Measurements from ENCODE around the gene ACY1.

Gene ACY1

DNA sequence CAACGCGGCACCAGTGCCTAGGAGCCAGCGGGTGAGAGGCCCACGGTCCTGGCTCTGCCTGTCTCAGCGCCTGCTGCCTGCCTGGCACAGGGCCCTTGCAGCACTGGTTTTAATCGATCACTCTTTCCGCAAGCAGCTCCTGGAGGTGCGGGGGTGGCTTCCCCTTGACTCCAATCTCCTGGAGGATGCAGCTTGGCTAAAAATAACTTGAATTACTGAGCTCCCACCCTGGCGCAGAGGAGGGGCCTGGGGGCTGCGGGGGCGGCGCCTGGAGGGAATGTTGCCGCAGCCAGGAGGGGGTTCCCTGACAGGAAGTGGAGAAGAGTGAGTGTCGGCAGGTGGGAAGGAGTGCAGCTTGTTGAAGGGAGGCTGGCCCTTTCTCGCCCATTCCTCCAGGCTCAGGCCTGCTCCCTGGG is 22.2 kb downstream of the ACY1 start:
- DNase-seq (ENCODE audit: low spot score) = no peak

GRCh38 chr3:52006017-52006819 is 22.9 kb downstream of the ACY1 start:
- DNase-seq (ENCODE audit: low spot score) = no peak

DNA sequence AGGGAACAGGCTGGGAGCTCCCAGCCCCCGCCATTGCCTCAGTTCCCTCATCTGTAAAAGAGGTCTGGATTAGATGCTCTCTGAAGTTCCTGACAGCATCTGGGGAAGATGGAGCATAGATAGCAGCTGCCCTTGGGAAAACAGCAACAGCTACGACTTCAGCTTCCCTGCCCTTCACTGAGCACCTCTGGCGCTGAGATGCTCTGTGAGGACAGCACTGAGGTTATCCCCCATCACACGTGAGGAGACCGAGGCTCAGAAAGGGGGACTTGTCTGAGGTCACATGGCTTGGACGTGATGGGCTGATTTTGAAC is 23.4 kb downstream of the ACY1 start:
- no peak for DNase-seq (ENCODE audit: low spot score)

- no peak for DNase-seq (ENCODE audit: low spot score)
These were observed 24.0 kb downstream of the ACY1 start for GRCh38 chr3:52007291-52007690.

GRCh38 chr3:52010431-52010830 is 27.1 kb downstream of the ACY1 start:
- DNase-seq (ENCODE audit: low spot score) = no peak

GRCh38 chr3:52012699-52013098 is 29.4 kb downstream of the ACY1 start:
- no peak for DNase-seq (ENCODE audit: low spot score)

GRCh38 chr3:52013802-52014598 is 30.7 kb downstream of the ACY1 start:
- no peak for DNase-seq (ENCODE audit: low spot score)

DNA sequence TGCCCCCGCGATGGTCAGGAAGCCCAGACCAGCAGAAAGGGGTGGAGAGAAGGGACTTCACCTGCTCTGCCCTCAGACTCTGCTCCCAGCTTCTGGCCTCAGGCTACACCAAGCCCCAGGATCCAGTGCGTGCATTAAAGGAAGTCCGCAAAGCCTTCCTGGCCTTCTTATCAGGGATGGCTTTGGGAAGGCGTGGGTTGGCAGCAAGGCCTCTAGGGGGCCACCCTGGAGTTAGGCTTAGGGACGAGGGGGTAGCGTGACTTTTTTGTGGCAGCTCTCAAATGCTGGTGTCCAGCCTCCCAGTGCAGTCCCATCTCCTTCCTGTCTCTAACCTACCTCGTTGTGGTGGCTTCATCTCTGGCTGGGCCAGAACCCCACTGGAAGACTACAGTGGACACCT is 31.3 kb downstream of the ACY1 start:
- no peak for DNase-seq (ENCODE audit: low spot score)

- DNase-seq (ENCODE audit: low spot score) = no peak
These were observed 32.3 kb downstream of the ACY1 start for GRCh38 chr3:52015438-52016228.

GRCh38 chr3:52017586-52017985 is 34.3 kb downstream of the ACY1 start:
- DNase-seq (ENCODE audit: low spot score) = no peak

GRCh38 chr3:52018319-52019000 is 35.1 kb downstream of the ACY1 start:
- DNase-seq (ENCODE audit: low spot score) = no peak

- no peak for DNase-seq (ENCODE audit: low spot score)
These were observed 36.2 kb downstream of the ACY1 start for GRCh38 chr3:52019352-52020080.

DNA sequence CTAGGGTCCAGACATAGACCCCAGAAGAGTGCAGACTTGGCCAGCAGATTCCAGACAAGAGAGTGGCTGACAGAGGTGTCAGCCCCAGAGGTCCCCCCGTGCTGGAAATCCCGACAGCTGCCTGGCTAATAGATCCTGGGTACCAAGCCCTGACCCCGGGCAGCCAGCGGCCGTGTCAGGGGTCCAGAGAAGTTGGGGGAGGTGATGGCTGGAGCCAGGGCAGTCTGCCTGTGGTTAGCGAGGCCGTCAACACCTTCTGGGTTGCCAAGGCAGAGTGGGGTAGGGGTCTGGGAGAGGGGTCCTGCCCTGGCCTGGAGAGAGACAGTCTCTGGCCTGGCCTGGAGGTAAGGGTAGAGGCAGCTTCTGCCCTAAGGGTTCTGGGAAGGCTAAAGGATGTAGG is 37.5 kb downstream of the ACY1 start:
- no peak for DNase-seq (ENCODE audit: low spot score)

GRCh38 chr3:52021489-52022268 is 38.3 kb downstream of the ACY1 start:
- DNase-seq (ENCODE audit: low spot score) = no peak

DNA sequence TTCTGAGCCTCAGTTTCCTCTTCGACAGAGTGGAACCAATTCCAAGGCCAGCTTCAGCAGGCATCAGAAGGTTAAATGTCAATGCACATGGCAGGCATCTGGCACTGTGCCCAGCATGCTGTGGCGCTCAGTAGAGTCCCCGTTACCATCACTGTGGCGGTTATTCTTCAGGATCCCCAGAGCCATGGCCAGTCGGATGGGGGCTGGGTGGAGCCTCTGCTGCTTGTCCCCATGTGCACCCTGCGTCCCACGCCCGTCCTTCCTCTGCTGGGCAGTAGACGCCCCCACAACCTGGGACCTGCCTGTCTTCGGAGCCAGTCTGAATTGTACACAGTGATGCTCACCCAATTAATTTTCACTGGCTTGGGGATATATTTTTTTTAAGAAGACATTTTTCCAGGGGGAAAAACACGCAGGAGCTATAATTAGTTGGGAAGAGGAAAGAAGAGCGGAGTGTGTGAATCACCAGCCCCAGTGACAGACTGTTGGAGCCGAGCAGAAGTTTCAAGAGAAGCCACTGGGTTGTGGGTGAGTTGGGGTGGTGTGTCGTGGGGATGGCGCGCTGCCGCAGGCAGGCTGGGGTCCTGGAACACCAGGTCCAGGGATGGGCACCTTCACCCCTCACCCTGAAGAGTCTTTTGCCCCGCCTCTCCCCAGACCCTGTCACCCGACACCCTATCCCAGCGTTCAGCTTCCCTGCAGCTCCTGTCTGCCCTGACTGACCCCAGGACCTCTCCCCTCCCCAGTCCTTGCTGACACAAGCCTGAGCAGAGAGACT is 39.2 kb downstream of the ACY1 start:
- DNase-seq (ENCODE audit: low spot score) = no peak

DNA sequence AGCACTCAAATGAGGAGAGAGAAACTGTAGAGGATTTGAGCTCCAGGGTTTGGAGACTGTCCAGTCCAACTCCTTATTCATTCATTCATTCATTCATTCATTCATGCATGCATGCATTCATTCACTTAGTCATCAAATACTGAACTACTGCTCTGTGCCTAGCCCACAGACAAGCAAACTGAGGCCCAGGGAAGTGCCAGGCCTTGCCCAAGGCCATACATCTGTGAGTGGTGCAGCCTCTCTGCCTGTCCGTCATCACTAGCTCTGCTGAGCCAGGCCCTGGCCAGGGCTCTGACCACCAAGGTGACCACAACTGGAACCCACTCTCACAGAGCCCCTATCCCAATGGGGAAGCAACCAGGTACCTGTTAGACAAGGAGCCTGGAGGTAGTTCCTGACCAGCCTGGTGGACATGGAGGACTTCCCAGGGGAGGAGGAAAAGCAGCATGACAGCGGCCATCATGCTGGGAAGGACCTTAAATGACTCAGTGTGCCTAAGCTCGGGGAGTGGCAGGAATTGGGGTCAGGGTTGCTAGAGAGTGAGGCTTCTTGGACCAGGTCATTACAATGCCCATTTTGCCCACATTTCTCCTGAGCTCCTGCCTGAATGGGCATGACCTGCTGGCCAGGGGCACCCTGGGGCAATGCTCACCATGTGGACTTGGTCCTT is 39.9 kb downstream of the ACY1 start:
- no peak for DNase-seq (ENCODE audit: low spot score)

DNA sequence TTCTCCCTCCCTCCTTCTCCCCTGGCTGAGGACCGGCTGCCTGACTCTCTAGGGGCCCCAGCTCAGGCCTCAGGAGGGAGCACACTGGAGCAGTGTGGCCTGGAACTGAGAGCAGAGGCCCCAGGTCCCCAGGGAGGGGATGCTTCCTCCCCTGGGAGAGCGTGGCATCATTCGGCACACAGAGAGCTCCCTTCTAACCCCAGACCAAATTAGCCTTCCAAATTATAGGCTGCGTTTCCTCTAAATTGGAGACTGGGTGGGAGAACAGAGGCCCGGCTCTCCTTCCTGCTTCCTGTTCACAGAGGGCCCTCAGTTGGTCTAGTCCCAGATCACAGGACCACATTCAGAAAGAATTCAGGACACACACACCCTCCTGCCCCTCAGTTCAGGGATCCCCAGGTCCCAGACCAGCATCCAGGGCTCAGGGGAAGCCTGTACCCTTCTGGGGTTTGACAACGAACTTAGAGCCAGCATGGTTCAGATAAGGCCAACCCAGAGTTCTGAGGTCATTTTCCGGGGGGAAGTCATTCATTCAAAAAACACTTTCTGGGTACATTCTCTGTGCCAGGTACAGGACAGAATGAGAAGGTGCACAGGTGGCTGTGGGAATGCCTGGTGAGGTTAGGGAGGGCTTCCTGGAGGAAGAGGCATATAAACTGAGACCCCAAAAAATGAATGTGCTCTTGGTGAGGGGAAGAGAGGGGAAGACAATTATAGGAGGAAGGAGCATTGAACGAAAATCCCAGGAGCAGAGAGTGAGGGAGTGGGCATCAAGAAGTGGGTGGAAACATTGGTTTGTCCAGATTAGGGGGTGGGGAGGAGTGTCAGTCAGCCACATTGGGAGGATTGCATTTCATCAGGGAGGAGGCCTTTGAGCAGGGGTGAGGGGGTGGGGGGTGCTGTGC is 40.8 kb downstream of the ACY1 start:
- no peak for DNase-seq (ENCODE audit: low spot score)

DNA sequence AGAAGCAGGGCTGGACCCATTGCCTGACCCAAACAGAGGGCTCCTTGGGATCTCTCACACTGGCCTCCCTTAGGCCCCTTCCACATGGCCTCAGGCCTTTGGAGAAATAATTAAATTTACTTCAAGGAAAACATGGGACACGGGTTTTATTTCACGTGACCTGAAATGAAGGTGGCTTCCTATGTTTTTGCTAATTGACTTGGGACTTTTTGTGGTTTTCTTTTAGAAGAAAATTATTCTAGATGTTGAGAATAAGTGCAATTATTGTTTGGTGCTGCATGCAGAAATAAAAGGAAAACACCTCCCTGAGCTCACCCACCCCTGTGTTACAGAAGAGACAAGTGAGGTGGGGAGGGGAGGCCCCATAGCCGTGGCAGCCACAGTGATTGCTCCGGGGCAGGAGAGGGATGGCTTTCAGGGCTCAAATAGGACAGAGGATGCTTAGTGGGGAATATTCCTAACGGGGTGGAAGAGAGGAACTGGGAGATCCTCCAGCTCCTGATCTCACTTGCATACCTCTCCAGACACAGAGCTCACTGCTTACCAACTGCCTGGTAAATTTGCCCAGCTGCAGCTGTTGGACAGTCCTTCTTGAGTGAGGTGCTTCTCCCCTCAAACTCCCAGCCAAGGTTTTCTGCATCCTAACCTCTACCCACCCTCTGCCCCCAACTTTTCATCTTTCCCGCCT is 41.6 kb downstream of the ACY1 start:
- no peak for DNase-seq (ENCODE audit: low spot score)

All from activated CD4-positive, alpha-beta T cell treated with anti-CD3 and anti-CD28 coated beads, Interleukin-2, Interleukin-4, amounts not matched to agents 100 ng/mL and 50 ng/mL, durations not matched to agents 16 hours and 8 hours (primary cell).